H1 (cell line): ENCODE results near the gene WDR91. TPM values are rescaled to one million over a fixed set of nuclear protein-coding genes. Genes with fewer than 3 reads are reported as not detected.
"Not testable (repeated sequence)": the region's sequence is repeated elsewhere in the genome, so short reads cannot be mapped to it uniquely, and the experiment has no call there.

Experiments
- CTCF ChIA-PET: fragments of 300-600 bp; sonication (Branson Sonifier 250); formaldehyde crosslinking; loops from one replicate; lab custom pipeline; 2021; ENCODE audit not compliant: partially characterized antibody; lab: Charles Lee
- POLR2A ChIA-PET: fragments of 300-600 bp; sonication (Branson Sonifier 250); formaldehyde crosslinking; loops from one replicate; lab custom pipeline; 2021; ENCODE audit warnings: inconsistent platforms; ENCODE audit not compliant: partially characterized antibody; lab: Charles Lee
- DNase-seq, 2 experiments: peaks; one replicate each; pipeline versions ENCODE4 v3.0.0 to v3.0.0-alpha.2; 2010 to 2022; ENCODE audit warnings: low spot score in 2 of 2, low read depth in 1 of 2, mixed read lengths in 1 of 2
- FAIRE-seq: peaks from 2 replicates; lab custom pipeline; 2011; peaks lifted over from hg19 to GRCh38; lab: Jason Lieb, UNC
- H2AFZ ChIP-seq: 2 replicates; pipeline ENCODE4 v1.8.1; 2012; ENCODE audit warnings: low read length, inconsistent platforms
- H2AK5ac ChIP-seq: 2 replicates; pipeline ENCODE4 v1.6.1; 2013; ENCODE audit warnings: low read depth, low read length
- H2BK120ac ChIP-seq: replicated peaks from 2 replicates; pipeline ENCODE3; 2013; ENCODE audit warnings: low read depth, low read length, inconsistent platforms
- H2BK12ac ChIP-seq: 2 replicates; pipeline ENCODE4 v1.6.1; 2013; ENCODE audit warnings: low read depth, low read length
- H2BK15ac ChIP-seq: 2 replicates; pipeline ENCODE4 v1.6.1; 2013; ENCODE audit warnings: low read length
- H2BK20ac ChIP-seq: 2 replicates; pipeline ENCODE4 v1.6.1; 2013; ENCODE audit warnings: low read length
- H2BK5ac ChIP-seq: 2 replicates; pipeline ENCODE4 v1.6.1; 2013; ENCODE audit warnings: low read depth, low read length
- H3K14ac ChIP-seq: 2 replicates; pipeline ENCODE4 v1.6.1; 2013; ENCODE audit warnings: inconsistent platforms; ENCODE audit not compliant: insufficient read length
- H3K18ac ChIP-seq: 2 replicates; pipeline ENCODE4 v1.6.1; 2013; ENCODE audit warnings: low read length; ENCODE audit errors: extremely low read depth
- H3K23ac ChIP-seq: 2 replicates; pipeline ENCODE4 v1.6.1; 2013; ENCODE audit warnings: inconsistent platforms; ENCODE audit not compliant: insufficient read length
- H3K23me2 ChIP-seq: 2 replicates; pipeline ENCODE4 v1.6.1; 2013; ENCODE audit warnings: low read depth, low read length
- H3K27ac ChIP-seq: 2 replicates; pipeline ENCODE4 v1.6.1; 2011; ENCODE audit warnings: low read depth, low read length, inconsistent platforms
- H3K27me3 ChIP-seq, 4 experiments: replicated peaks in 1 of 4; 1 replicate in 1 of 4; 2 replicates in 3 of 4; pipeline versions ENCODE4 v1.6.1 to v1.8.1; 2011 to 2013; ENCODE audit warnings: low read length in 3 of 4, mild to moderate bottlenecking in 3 of 4, inconsistent platforms in 2 of 4, mixed read lengths in 2 of 4, moderate library complexity in 1 of 4; ENCODE audit not compliant: control insufficient read depth in 3 of 4, insufficient read depth in 3 of 4; ENCODE audit errors: extremely low read depth in 1 of 4
- H3K36me3 ChIP-seq, 4 experiments: 2 replicates each; pipeline versions ENCODE4 v1.6.1 to v1.8.1; 2011 to 2013; ENCODE audit warnings: mild to moderate bottlenecking in 4 of 4, low read length in 3 of 4, moderate library complexity in 2 of 4, control low read depth in 1 of 4, inconsistent platforms in 1 of 4; ENCODE audit not compliant: insufficient read depth in 4 of 4, control insufficient read depth in 2 of 4
- H3K4ac ChIP-seq: replicated peaks from 2 replicates; pipeline ENCODE3; 2013; ENCODE audit warnings: low read length, low read depth, mixed read lengths, inconsistent platforms; ENCODE audit not compliant: insufficient read length
- H3K4me1 ChIP-seq, 4 experiments: replicated peaks in 1 of 4; 1 replicate in 1 of 4; 2 replicates in 3 of 4; pipeline versions ENCODE4 v1.6.1 to v1.8.1; 2011 to 2013; ENCODE audit warnings: low read length in 3 of 4, inconsistent platforms in 2 of 4, mixed read lengths in 1 of 4; ENCODE audit not compliant: insufficient read depth in 4 of 4, control insufficient read depth in 3 of 4
- H3K4me2 ChIP-seq, 2 experiments: 2 replicates each; pipeline versions ENCODE4 v1.6.1 to v1.8.1; 2011 to 2013; ENCODE audit warnings: low read depth in 2 of 2, low read length in 2 of 2, control low read depth in 1 of 2, inconsistent platforms in 1 of 2, mild to moderate bottlenecking in 1 of 2; ENCODE audit not compliant: insufficient read depth in 1 of 2
- H3K4me3 ChIP-seq, 4 experiments: fragments of 200-600, 300-600 bp in 1 of 4; sonication (generic), shearing (Covaris generic), sonication (Bioruptor Twin) in 1 of 4; 2 replicates each; pipeline versions ENCODE4 v1.5.1 to v1.8.1; 2011 to 2016; ENCODE audit warnings: low read length in 4 of 4, low read depth in 3 of 4, control low read depth in 2 of 4, inconsistent platforms in 2 of 4, mild to moderate bottlenecking in 2 of 4, mixed read lengths in 1 of 4, moderate library complexity in 1 of 4; ENCODE audit not compliant: insufficient read depth in 2 of 4; ENCODE audit errors: extremely low read depth in 1 of 4
- H3K56ac ChIP-seq: replicated peaks from 2 replicates; pipeline ENCODE3; 2013; ENCODE audit warnings: low read depth, mild to moderate bottlenecking, mixed read lengths, low read length, inconsistent platforms; ENCODE audit not compliant: insufficient read length
- H3K79me1 ChIP-seq: 2 replicates; pipeline ENCODE4 v1.6.1; 2013; ENCODE audit warnings: low read depth, low read length, control low read depth
- H3K79me2 ChIP-seq, 2 experiments: 2 replicates each; pipeline versions ENCODE4 v1.6.1 to v1.8.1; 2012 to 2013; ENCODE audit warnings: low read length in 2 of 2, mild to moderate bottlenecking in 2 of 2, inconsistent platforms in 1 of 2; ENCODE audit not compliant: insufficient read depth in 2 of 2, control insufficient read depth in 1 of 2
- H3K9ac ChIP-seq, 4 experiments: replicated peaks in 1 of 4; 1 replicate in 1 of 4; 2 replicates in 3 of 4; pipeline versions ENCODE4 v1.6.1 to v1.8.1; 2011 to 2013; ENCODE audit warnings: low read depth in 3 of 4, low read length in 3 of 4, control low read depth in 2 of 4, mild to moderate bottlenecking in 2 of 4, moderate library complexity in 2 of 4, inconsistent platforms in 1 of 4; ENCODE audit errors: extremely low read depth in 1 of 4
- H3K9me3 ChIP-seq, 2 experiments: 2 replicates each; pipeline versions ENCODE4 v1.6.1 to v1.8.1; 2012 to 2013; ENCODE audit warnings: mild to moderate bottlenecking in 2 of 2, moderate library complexity in 2 of 2, control low read depth in 1 of 2, inconsistent platforms in 1 of 2, low read depth in 1 of 2, low read length in 1 of 2, mixed read lengths in 1 of 2; ENCODE audit not compliant: insufficient read depth in 2 of 2
- H4K20me1 ChIP-seq, 2 experiments: replicated peaks in 1 of 2; 2 replicates each; pipeline versions ENCODE3 to v1.8.1; 2011 to 2013; ENCODE audit warnings: inconsistent platforms in 2 of 2, low read length in 2 of 2, mild to moderate bottlenecking in 1 of 2; ENCODE audit not compliant: insufficient read depth in 2 of 2, control insufficient read depth in 1 of 2
- H4K5ac ChIP-seq: 2 replicates; pipeline ENCODE4 v1.6.1; 2013; ENCODE audit warnings: low read length, low read depth, mixed read lengths, inconsistent platforms; ENCODE audit not compliant: insufficient read length
- H4K8ac ChIP-seq: 2 replicates; pipeline ENCODE4 v1.8.0; 2013; ENCODE audit warnings: mild to moderate bottlenecking, moderate library complexity, low read length, inconsistent platforms; ENCODE audit not compliant: insufficient read depth; ENCODE audit errors: extremely low read depth
- H4K91ac ChIP-seq: replicated peaks from 2 replicates; pipeline ENCODE3; 2013; ENCODE audit warnings: low read length, mixed read lengths, inconsistent platforms; ENCODE audit not compliant: insufficient read length
- WGBS, 2 experiments: shearing (Covaris generic) in 1 of 2; methylation state at CpG; one replicate each; pipeline versions ENCODE4 v1.1.6 to v1.1.7; 2013 to 2015; ENCODE audit warnings: low lambda C conversion rate in 2 of 2, mixed read lengths in 2 of 2, inconsistent platforms in 1 of 2, low coverage in 1 of 2, missing lambda C conversion rate in 1 of 2; ENCODE audit not compliant: insufficient replicate concordance in 2 of 2, insufficient coverage in 1 of 2, insufficient read length in 1 of 2; ENCODE audit errors: extremely low coverage in 1 of 2, missing lambda C conversion rate in 1 of 2; 5-methylcytosine and 5-hydroxymethylcytosine counted together
- polyA plus RNA-seq, 7 experiments: library from polyadenylated mRNA; depleted of rRNA in 3 of 7; stranded (reverse) in 5 of 7; unstranded in 2 of 7; fragments of >200 nt in 5 of 7; fragments of 200-250 nt in 2 of 7; gene quantifications; 1 replicate in 5 of 7; 2 replicates in 1 of 7; 4 replicates in 1 of 7; pipeline versions ENCODE4 v1.2.1 to v1.2.3, GENCODE V29; 2011 to 2013; ENCODE audit warnings: missing spikeins in 2 of 7, mixed read lengths in 2 of 7
- total RNA-seq: library from RNA; stranded (reverse); fragmentation: NEBNext Ultra II Directional; extraction: Animal tissue kit (Norgen Biotek cat#: 25700); gene quantifications from 2 replicates; pipeline ENCODE4 v1.2.1, GENCODE V29; 2021

WDR91 gene
- total and polyA plus RNA-seq, 2 of the 8 experiments (the other 6 are each of a cell fraction or from before 2014, with no cell fraction given), result 8.2 to 14.7 TPM

DNA sequence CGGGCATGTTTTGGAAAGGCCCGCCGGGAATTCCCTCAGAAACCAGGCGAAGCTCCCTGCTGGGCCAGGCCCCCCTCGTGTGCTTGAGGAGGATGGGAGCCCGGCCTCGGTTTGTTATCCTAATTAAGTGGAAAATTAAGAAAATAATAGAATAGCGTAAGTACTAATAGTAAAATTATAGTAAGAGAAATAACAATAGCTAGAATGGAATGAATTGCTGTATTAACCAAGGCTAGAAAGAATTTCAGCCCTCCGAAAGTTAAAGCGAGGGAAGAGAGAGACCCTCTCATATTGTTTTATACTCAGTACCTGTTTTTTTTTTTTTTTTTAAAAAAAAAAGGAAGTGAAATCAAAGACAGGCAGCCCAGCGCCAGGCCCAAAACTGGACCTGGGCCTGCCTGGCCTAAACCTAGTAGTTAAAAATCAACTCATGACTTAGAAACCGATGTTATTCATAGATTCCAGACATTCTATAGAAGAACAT, 40.3 kb downstream of the WDR91 start:
- not testable (repeated sequence) for H4K91ac ChIP-seq, H2BK12ac ChIP-seq, H3K56ac ChIP-seq, H2BK20ac ChIP-seq, H2BK5ac ChIP-seq, DNase-seq, H2AFZ ChIP-seq, H2BK120ac ChIP-seq, H3K23me2 ChIP-seq, H3K9me3 ChIP-seq, H3K27me3 ChIP-seq, H2BK15ac ChIP-seq, H3K23ac ChIP-seq, H3K18ac ChIP-seq, H3K79me1 ChIP-seq, H4K5ac ChIP-seq, H2AK5ac ChIP-seq, H3K14ac ChIP-seq, H3K4ac ChIP-seq, FAIRE-seq, H4K20me1 ChIP-seq
- Histone ChIP-seq H3K36me3 (peaks cover 12 to 28% (median 24%) of the 10 kb centered on the region in 4 experiments), H3K27ac (peak overlapping the region; percentile 89; the same call in 1 of the 2 replicates), H3K4me3 (peak overlapping the region; percentile 60 to 81 (median 72); a peak in 7 of 8 replicates), H4K8ac (peak overlapping the region; percentile 91; the same call in 1 of the 2 replicates), H3K79me2 (peaks cover 0 to 20% of the 10 kb centered on the region in 2 experiments; a peak in 2 of 4 replicates), H3K9ac (peak overlapping the region in 2 of 4 experiments; percentile 16 to 20; a peak in 2 of 7 replicates), H3K4me1 (peaks cover 1 to 16% (median 3%) of the 10 kb centered on the region in 4 experiments; a peak in 4 of 7 replicates), H3K4me2 (peak overlapping the region; percentile 0 to 85; a peak in 3 of 4 replicates)
- ChIA-PET CTCF (interaction anchor here (0.8 kb wide), 1 partner anchor 11 kb away, joined by 3 read pairs; no protein-coding TSS in a partner anchor), POLR2A (interaction anchor here (0.6 to 4.7 kb wide), 9 partner anchors 8 to 298 kb away, joined by 3 to 32 read pairs (median 4); partner anchors contain the start of gene AGBL3)
- 26% methylated on average over 12 of the region's 12 CpGs; no CpG with 5 or more reads in 1 of the 2 experiments for WGBS, 2 experiments
